Ishikawa (cell line): ENCODE results near the gene FAM81A.

ENCODE experiments used
- CEBPB ChIP-seq: IDR thresholded peaks from 2 replicates; pipeline ENCODE4 v1.6.1; 2012
- CREB1 ChIP-seq: IDR thresholded peaks from 2 replicates; pipeline ENCODE4 v1.6.1; 2012; ENCODE audit warnings: low read depth
- EGR1 ChIP-seq: IDR thresholded peaks from 2 replicates; pipeline ENCODE4 v1.6.1; 2012
- EP300 ChIP-seq: IDR thresholded peaks from 2 replicates; pipeline ENCODE4 v1.6.1; 2012; ENCODE audit warnings: borderline replicate concordance
- FOXM1 ChIP-seq: IDR thresholded peaks from 2 replicates; pipeline ENCODE4 v1.6.1; 2012; ENCODE audit warnings: low read depth, borderline replicate concordance
- NFIC ChIP-seq: IDR thresholded peaks from 2 replicates; pipeline ENCODE4 v1.6.1; 2012
- RAD21 ChIP-seq: IDR thresholded peaks from 2 replicates; pipeline ENCODE4 v1.6.1; 2012; ENCODE audit warnings: low read depth
- TAF1 ChIP-seq: IDR thresholded peaks from 2 replicates; pipeline ENCODE4 v1.6.1; 2012; ENCODE audit warnings: low read depth, mild to moderate bottlenecking
- TCF12 ChIP-seq: IDR thresholded peaks from 2 replicates; pipeline ENCODE4 v1.6.1; 2012; ENCODE audit warnings: low read depth
- TEAD4 ChIP-seq: IDR thresholded peaks from 2 replicates; pipeline ENCODE4 v1.6.1; 2012
- YY1 ChIP-seq: IDR thresholded peaks from 2 replicates; pipeline ENCODE4 v1.6.1; 2012; ENCODE audit warnings: low read depth
- ZBTB7A ChIP-seq: IDR thresholded peaks from 2 replicates; pipeline ENCODE4 v1.6.1; 2012; ENCODE audit warnings: low read depth
- TF ChIP-seq, protein P1 (sequence below): IDR thresholded peaks from 2 replicates; pipeline ENCODE4 v1.6.1; 2012
- TF ChIP-seq, protein P2 (sequence below): IDR thresholded peaks from 2 replicates; pipeline ENCODE4 v1.6.1; 2012
- TF ChIP-seq, protein P3 (sequence below): IDR thresholded peaks from 2 replicates; pipeline ENCODE4 v1.6.1; 2012; ENCODE audit warnings: low read depth, mild to moderate bottlenecking

The FAM81A gene

DNA sequence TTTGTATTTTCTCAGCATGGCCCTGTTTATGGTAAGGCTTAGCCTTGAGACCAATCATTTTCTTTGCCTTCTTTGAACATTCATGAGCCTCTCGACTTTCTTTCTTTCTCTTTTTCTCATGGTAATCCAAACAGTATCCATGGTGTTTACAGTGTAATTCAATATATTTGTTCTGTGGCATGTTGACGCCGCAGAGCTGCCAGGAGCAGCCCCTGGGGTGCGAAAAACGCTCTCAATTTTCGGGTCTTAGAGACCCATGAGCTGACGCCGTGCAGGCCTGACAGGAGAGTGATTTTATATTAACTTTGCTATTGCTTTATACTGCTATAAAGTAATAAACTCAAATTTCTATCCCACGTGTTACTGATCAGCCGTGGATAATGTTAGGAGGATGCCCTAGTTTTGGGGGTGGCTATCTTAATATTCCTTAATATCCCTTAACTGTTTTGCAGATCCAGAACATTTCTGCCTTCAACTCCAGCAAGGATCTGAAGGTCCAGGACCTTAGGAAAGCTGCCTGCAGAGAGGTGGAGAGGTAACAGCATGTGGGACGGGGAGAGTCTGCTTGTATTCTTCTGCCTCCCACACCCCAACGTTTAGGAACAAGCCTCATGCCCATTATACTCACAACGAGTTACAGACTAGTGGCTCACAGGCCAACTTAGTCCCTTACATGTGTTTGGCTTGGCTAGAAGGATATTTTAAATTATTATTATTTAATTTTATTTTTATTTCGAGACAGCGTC, 36.0 kb upstream of the FAM81A start:
- TF ChIP-seq, protein P1, sequence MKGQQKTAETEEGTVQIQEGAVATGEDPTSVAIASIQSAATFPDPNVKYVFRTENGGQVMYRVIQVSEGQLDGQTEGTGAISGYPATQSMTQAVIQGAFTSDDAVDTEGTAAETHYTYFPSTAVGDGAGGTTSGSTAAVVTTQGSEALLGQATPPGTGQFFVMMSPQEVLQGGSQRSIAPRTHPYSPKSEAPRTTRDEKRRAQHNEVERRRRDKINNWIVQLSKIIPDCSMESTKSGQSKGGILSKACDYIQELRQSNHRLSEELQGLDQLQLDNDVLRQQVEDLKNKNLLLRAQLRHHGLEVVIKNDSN: no peak
- TF ChIP-seq FOXM1: no peak
- TF ChIP-seq EGR1: no peak
- TF ChIP-seq, protein P2, sequence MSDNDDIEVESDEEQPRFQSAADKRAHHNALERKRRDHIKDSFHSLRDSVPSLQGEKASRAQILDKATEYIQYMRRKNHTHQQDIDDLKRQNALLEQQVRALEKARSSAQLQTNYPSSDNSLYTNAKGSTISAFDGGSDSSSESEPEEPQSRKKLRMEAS: no peak
- no peak for TF ChIP-seq CEBPB
- no peak for TF ChIP-seq RAD21
- no peak for TF ChIP-seq YY1
- TF ChIP-seq, protein P3, sequence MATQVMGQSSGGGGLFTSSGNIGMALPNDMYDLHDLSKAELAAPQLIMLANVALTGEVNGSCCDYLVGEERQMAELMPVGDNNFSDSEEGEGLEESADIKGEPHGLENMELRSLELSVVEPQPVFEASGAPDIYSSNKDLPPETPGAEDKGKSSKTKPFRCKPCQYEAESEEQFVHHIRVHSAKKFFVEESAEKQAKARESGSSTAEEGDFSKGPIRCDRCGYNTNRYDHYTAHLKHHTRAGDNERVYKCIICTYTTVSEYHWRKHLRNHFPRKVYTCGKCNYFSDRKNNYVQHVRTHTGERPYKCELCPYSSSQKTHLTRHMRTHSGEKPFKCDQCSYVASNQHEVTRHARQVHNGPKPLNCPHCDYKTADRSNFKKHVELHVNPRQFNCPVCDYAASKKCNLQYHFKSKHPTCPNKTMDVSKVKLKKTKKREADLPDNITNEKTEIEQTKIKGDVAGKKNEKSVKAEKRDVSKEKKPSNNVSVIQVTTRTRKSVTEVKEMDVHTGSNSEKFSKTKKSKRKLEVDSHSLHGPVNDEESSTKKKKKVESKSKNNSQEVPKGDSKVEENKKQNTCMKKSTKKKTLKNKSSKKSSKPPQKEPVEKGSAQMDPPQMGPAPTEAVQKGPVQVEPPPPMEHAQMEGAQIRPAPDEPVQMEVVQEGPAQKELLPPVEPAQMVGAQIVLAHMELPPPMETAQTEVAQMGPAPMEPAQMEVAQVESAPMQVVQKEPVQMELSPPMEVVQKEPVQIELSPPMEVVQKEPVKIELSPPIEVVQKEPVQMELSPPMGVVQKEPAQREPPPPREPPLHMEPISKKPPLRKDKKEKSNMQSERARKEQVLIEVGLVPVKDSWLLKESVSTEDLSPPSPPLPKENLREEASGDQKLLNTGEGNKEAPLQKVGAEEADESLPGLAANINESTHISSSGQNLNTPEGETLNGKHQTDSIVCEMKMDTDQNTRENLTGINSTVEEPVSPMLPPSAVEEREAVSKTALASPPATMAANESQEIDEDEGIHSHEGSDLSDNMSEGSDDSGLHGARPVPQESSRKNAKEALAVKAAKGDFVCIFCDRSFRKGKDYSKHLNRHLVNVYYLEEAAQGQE: no peak
- no peak for TF ChIP-seq TCF12
- TF ChIP-seq TAF1: no peak
- no peak for TF ChIP-seq NFIC
- no peak for TF ChIP-seq ZBTB7A
- TF ChIP-seq TEAD4: no peak
- no peak for TF ChIP-seq CREB1
- no peak for TF ChIP-seq EP300

DNA sequence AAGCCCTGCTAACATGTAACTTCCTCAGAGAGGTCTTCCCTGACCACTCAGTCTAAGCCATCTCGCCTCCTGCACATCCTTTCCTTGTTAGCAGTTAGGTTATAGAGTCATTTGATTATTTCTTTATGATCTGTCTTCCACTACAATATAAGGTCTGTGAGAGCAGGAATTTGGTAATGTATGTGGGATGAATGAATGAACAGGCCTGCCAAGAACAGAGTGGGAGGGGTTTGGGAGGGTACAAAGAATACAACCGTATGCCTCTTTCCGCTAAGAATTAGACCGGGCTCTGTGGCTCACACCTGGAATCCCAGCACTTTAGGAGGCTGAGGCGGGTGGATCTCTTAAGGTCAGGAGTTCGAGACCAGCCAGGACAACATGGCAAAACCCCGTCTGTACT, 32.9 kb upstream of the FAM81A start:
- TF ChIP-seq TEAD4: no peak
- no peak for TF ChIP-seq TCF12
- TF ChIP-seq, protein P2: no peak
- no peak for TF ChIP-seq CREB1
- TF ChIP-seq RAD21: no peak
- no peak for TF ChIP-seq TAF1
- no peak for TF ChIP-seq FOXM1
- no peak for TF ChIP-seq EP300
- TF ChIP-seq, protein P1: no peak
- no peak for TF ChIP-seq EGR1
- TF ChIP-seq YY1: no peak
- TF ChIP-seq NFIC: no peak

DNA sequence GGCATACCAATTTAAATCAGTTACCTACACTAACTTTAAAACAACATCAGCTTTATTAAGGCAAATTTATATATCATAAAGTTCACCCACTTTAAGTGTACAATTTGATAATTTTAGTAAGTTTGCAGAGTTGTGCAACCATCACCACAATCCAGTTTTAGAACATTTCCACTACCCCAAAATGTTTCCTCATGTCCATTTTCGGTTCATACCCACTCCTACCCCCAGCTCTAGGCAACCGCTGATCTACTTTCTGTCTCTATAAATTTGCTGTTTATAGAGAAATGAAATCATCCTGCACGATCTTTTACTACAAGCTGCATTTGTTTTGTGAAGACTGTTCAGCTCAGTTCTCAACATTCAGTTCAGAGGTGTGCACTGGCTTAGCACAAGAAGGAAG, 31.5 kb upstream of the FAM81A start:
- TF ChIP-seq RAD21 (no peak), FOXM1 (no peak), EGR1 (no peak), CREB1 (no peak), CEBPB (no peak), TEAD4 (no peak), TAF1 (no peak), EP300 (no peak), TCF12 (no peak), ZBTB7A (no peak)
- TF ChIP-seq, protein P1: no peak
- TF ChIP-seq, protein P3: no peak
- TF ChIP-seq, protein P2: no peak

DNA sequence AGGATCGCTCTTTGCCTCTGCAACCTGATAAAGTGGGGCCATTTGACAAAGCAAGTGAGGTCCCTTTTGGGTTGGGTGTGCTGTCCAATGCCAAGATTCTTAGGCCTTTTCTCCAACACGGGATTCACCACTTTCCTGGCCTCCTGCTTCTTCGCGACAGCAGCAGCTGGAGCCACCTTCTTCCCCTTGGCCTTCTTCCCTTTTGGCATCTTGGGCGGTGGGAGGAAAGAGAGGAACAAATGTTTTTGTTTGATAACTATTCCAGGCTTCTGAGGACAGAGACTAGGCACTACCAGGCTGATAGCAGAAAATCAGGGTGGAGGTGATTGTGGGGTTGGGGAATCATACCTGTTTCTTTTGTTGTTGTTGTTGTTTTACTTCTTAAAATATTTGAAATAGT, 30.0 kb upstream of the FAM81A start:
- TF ChIP-seq ZBTB7A (no peak), YY1 (no peak), NFIC (no peak), EGR1 (no peak), RAD21 (no peak), TEAD4 (no peak), TAF1 (no peak), CEBPB (no peak), TCF12 (no peak), CREB1 (no peak), EP300 (no peak), FOXM1 (no peak)
- TF ChIP-seq, protein P2: no peak
- TF ChIP-seq, protein P1: no peak
- TF ChIP-seq, protein P3: no peak
